Measurements from ENCODE around the gene ARHGEF7. TPM values are rescaled to one million over a fixed set of nuclear protein-coding genes. Genes with fewer than 3 reads are reported as not detected.
A peak's percentile ranks its signal among the peaks of the same experiment; 100 is the strongest.

Gene ARHGEF7
- total RNA-seq, 2 experiments from 2014 or later, result 78.9 to 82.0 TPM

- Mint-ChIP-seq H3K9me3 (peaks cover 23% of the 10 kb centered on the region), H3K27ac (no peak overlapping the region), H3K4me3 (no peak overlapping the region), H3K27me3 (no peaks in the 10 kb centered on the region), H3K36me3 (peaks cover 42% of the 10 kb centered on the region), H3K4me1 (no peaks in the 10 kb centered on the region)
- DNase-seq, result no peak
- POLR2A ChIA-PET, result no interaction called here
- no peak for ATAC-seq (ENCODE audit: low read depth)
Observed at GRCh38 chr13:111312944-111313590, 198.0 kb downstream of the ARHGEF7 start.

GRCh38 chr13:111313911-111314425 lies 198.9 kb downstream of the ARHGEF7 start:
- H3K27me3 Mint-ChIP-seq, result no peaks in the 10 kb centered on the region
- H3K27ac Mint-ChIP-seq, result no peak overlapping the region
- peaks cover 37% of the 10 kb centered on the region for H3K36me3 Mint-ChIP-seq
- no peaks in the 10 kb centered on the region for H3K4me1 Mint-ChIP-seq
- no peak overlapping the region for H3K4me3 Mint-ChIP-seq
- POLR2A ChIA-PET, result no interaction called here
- peaks cover 23% of the 10 kb centered on the region for H3K9me3 Mint-ChIP-seq
- DNase-seq (no peak), ATAC-seq (ENCODE audit: low read depth) (no peak)

- Mint-ChIP-seq H3K36me3 (peaks cover 28% of the 10 kb centered on the region), H3K9me3 (peaks cover 21% of the 10 kb centered on the region), H3K4me1 (no peaks in the 10 kb centered on the region), H3K4me3 (no peak overlapping the region), H3K27me3 (no peaks in the 10 kb centered on the region), H3K27ac (no peak overlapping the region)
- POLR2A ChIA-PET, result no interaction called here
- ATAC-seq (ENCODE audit: low read depth), result no peak
- DNase-seq, result no peak
Observed at GRCh38 chr13:111314852-111315251, 199.7 kb downstream of the ARHGEF7 start.

- Mint-ChIP-seq H3K4me1 (no peaks in the 10 kb centered on the region), H3K9me3 (peaks cover 15% of the 10 kb centered on the region), H3K4me3 (no peak overlapping the region), H3K27me3 (no peaks in the 10 kb centered on the region), H3K27ac (no peak overlapping the region), H3K36me3 (peaks cover 22% of the 10 kb centered on the region)
- DNase-seq (no peak), ATAC-seq (ENCODE audit: low read depth) (no peak)
- POLR2A ChIA-PET, result no interaction called here
Observed at GRCh38 chr13:111315347-111315995, 200.4 kb downstream of the ARHGEF7 start.

GRCh38 chr13:111316161-111316730 lies 201.1 kb downstream of the ARHGEF7 start:
- Mint-ChIP-seq H3K4me3 (no peak overlapping the region), H3K9me3 (peaks cover 7% of the 10 kb centered on the region), H3K36me3 (peaks cover 15% of the 10 kb centered on the region), H3K4me1 (no peaks in the 10 kb centered on the region), H3K27me3 (no peaks in the 10 kb centered on the region), H3K27ac (no peak overlapping the region)
- ATAC-seq (ENCODE audit: low read depth) (no peak), DNase-seq (no peak)
- POLR2A ChIA-PET, result no interaction called here

GRCh38 chr13:111317042-111317550 lies 202.0 kb downstream of the ARHGEF7 start:
- DNase-seq, result no peak
- ATAC-seq (ENCODE audit: low read depth), result no peak
- no peak overlapping the region for H3K27ac Mint-ChIP-seq
- H3K27me3 Mint-ChIP-seq, result no peaks in the 10 kb centered on the region
- H3K4me1 Mint-ChIP-seq, result no peaks in the 10 kb centered on the region
- POLR2A ChIA-PET, result no interaction called here
- peaks cover 3% of the 10 kb centered on the region for H3K9me3 Mint-ChIP-seq
- no peak overlapping the region for H3K4me3 Mint-ChIP-seq
- peaks cover 7% of the 10 kb centered on the region for H3K36me3 Mint-ChIP-seq

GRCh38 chr13:111317571-111318345 lies 202.6 kb downstream of the ARHGEF7 start:
- no peaks in the 10 kb centered on the region for H3K9me3 Mint-ChIP-seq
- DNase-seq (no peak), ATAC-seq (ENCODE audit: low read depth) (no peak)
- no peak overlapping the region for H3K4me3 Mint-ChIP-seq
- peaks cover 4% of the 10 kb centered on the region for H3K36me3 Mint-ChIP-seq
- H3K27me3 Mint-ChIP-seq, result no peaks in the 10 kb centered on the region
- no peaks in the 10 kb centered on the region for H3K4me1 Mint-ChIP-seq
- H3K27ac Mint-ChIP-seq, result no peak overlapping the region
- POLR2A ChIA-PET, result no interaction called here

GRCh38 chr13:111318386-111318785 lies 203.3 kb downstream of the ARHGEF7 start:
- POLR2A ChIA-PET, result no interaction called here
- DNase-seq (no peak), ATAC-seq (ENCODE audit: low read depth) (no peak)
- no peaks in the 10 kb centered on the region for H3K9me3 Mint-ChIP-seq
- H3K27ac Mint-ChIP-seq, result no peak overlapping the region
- H3K27me3 Mint-ChIP-seq, result no peaks in the 10 kb centered on the region
- peaks cover 2% of the 10 kb centered on the region for H3K36me3 Mint-ChIP-seq
- H3K4me1 Mint-ChIP-seq, result no peaks in the 10 kb centered on the region
- no peak overlapping the region for H3K4me3 Mint-ChIP-seq

GRCh38 chr13:111319521-111319920 lies 204.4 kb downstream of the ARHGEF7 start:
- no peak for ATAC-seq (ENCODE audit: low read depth)
- POLR2A ChIA-PET, result no interaction called here
- DNase-seq, result no peak
- H3K9me3 Mint-ChIP-seq, result no peaks in the 10 kb centered on the region
- H3K4me1 Mint-ChIP-seq, result no peaks in the 10 kb centered on the region
- no peak overlapping the region for H3K27ac Mint-ChIP-seq
- H3K27me3 Mint-ChIP-seq, result no peaks in the 10 kb centered on the region
- H3K4me3 Mint-ChIP-seq, result no peak overlapping the region
- H3K36me3 Mint-ChIP-seq, result peaks cover 2% of the 10 kb centered on the region

GRCh38 chr13:111319998-111320911 lies 205.1 kb downstream of the ARHGEF7 start, which contains the start of gene TEX29:
Gene TEX29, plus strand, starts transcription at chr13:111320642. Its CDS starts 249 bp downstream, at chr13:111320891.
- Mint-ChIP-seq H3K4me3 (no peak within 1 kb of the TSS), H3K4me1 (no peaks in the 10 kb centered on the region), H3K27ac (no peak within 1 kb of the TSS), H3K36me3 (peaks cover 2% of the 10 kb centered on the region), H3K9me3 (no peaks in the 10 kb centered on the region), H3K27me3 (no peaks in the 10 kb centered on the region)
- ATAC-seq (ENCODE audit: low read depth) (no peak), DNase-seq (no peak)
- POLR2A ChIA-PET, result no interaction called here

- peak overlapping the region; percentile 9 for H3K27ac Mint-ChIP-seq
- POLR2A ChIA-PET, result no interaction called here
Observed at GRCh38 chr13:111322001-111322915, 207.1 kb downstream of the ARHGEF7 start.

GRCh38 chr13:111322916-111323331 lies 207.8 kb downstream of the ARHGEF7 start:
- no peaks in the 10 kb centered on the region for H3K36me3 Mint-ChIP-seq
- POLR2A ChIA-PET, result no interaction called here
- ATAC-seq (ENCODE audit: low read depth) (no peak), DNase-seq (no peak)
- H3K4me3 Mint-ChIP-seq, result peak overlapping the region; percentile 28
- no peaks in the 10 kb centered on the region for H3K4me1 Mint-ChIP-seq
- H3K9me3 Mint-ChIP-seq, result no peaks in the 10 kb centered on the region
- H3K27ac Mint-ChIP-seq, result peak overlapping the region; percentile 9
- H3K27me3 Mint-ChIP-seq, result no peaks in the 10 kb centered on the region

More at GRCh38 chr13:111322001-111322915, 207.1 kb downstream of the ARHGEF7 start:
- ATAC-seq (ENCODE audit: low read depth) (no peak), DNase-seq (no peak)
- Mint-ChIP-seq H3K4me3 (no peak overlapping the region), H3K27me3 (no peaks in the 10 kb centered on the region), H3K4me1 (no peaks in the 10 kb centered on the region), H3K9me3 (no peaks in the 10 kb centered on the region), H3K36me3 (no peaks in the 10 kb centered on the region)

Measured in activated naive CD8-positive, alpha-beta T cell treated with anti-CD3 and anti-CD28 coated beads, Interleukin-2, amount 10 ng/mL, durations not matched to agents 7 days and 5 days (primary cell).